Heart left ventricle (tissue), 16 donors: ENCODE measurements around the gene CDK5. TPM values are rescaled to one million over a fixed set of nuclear protein-coding genes. Genes with fewer than 3 reads are reported as not detected.
A peak's percentile ranks its signal among the peaks of the same experiment; 100 is the strongest.
"Not testable (repeated sequence)": the region's sequence is repeated elsewhere in the genome, so short reads cannot be mapped to it uniquely, and the experiment has no call there.

Experiments
- ATAC-seq, 4 donors: fragments of 200-7000 bp; cut with Tn5 transposase; one replicate each; pipeline ENCODE4 v1.9.1; 2020 to 2022; ENCODE audit warnings: moderate library complexity in 4 of 4, mild to moderate bottlenecking in 3 of 4, moderate number of reproducible peaks in 1 of 4
- DNase-seq, 5 donors: peaks; one replicate each; pipeline ENCODE4 v3.0.0-alpha.2; 2020
- H3K27ac ChIP-seq, 12 donors: fragments of 200-600 bp; sonication (generic) in 4 of 12; one replicate each; pipeline versions ENCODE4 v1.5.0 to v1.8.0; 2016 to 2022; ENCODE audit warnings: mild to moderate bottlenecking in 2 of 12
- H3K27me3 ChIP-seq, 9 donors: fragments of 200-600 bp; sonication (generic) in 2 of 9; one replicate each; pipeline versions ENCODE4 v1.5.1 to v1.8.0; 2016 to 2022; ENCODE audit warnings: mild to moderate bottlenecking in 3 of 9
- H3K36me3 ChIP-seq, 9 donors: fragments of 200-600 bp; sonication (generic) in 2 of 9; one replicate each; pipeline versions ENCODE4 v1.5.0 to v1.8.0; 2018 to 2022; ENCODE audit warnings: mild to moderate bottlenecking in 2 of 9
- H3K4me1 ChIP-seq, 12 donors: fragments of 200-600 bp; sonication (generic) in 4 of 12; one replicate each; pipeline versions ENCODE4 v1.5.0 to v1.8.0; 2016 to 2022; ENCODE audit warnings: mild to moderate bottlenecking in 3 of 12
- H3K4me3 ChIP-seq, 12 donors: fragments of 200-600 bp; sonication (generic) in 4 of 12; one replicate each; pipeline versions ENCODE4 v1.5.0 to v1.8.0; 2017 to 2022; ENCODE audit warnings: mild to moderate bottlenecking in 9 of 12, moderate library complexity in 4 of 12
- H3K9me3 ChIP-seq, 12 donors: fragments of 200-600 bp; sonication (generic) in 4 of 12; one replicate each; pipeline versions ENCODE4 v1.5.0 to v1.8.0; 2016 to 2022; ENCODE audit warnings: mild to moderate bottlenecking in 1 of 12
- CTCF ChIP-seq, 12 donors: fragments of 200-600 bp; sonication (generic) in 4 of 12; IDR thresholded peaks; one replicate each; pipeline versions ENCODE4 v1.5.0 to v1.8.0; 2018 to 2022; ENCODE audit warnings: antibody characterized with exemption in 12 of 12, mild to moderate bottlenecking in 5 of 12
- POLR2A ChIP-seq, 2 donors: fragments of 450-650 bp; IDR thresholded peaks; one replicate each; pipeline ENCODE4 v1.6.1; 2017; ENCODE audit warnings: antibody characterized with exemption in 2 of 2, mild to moderate bottlenecking in 2 of 2, moderate library complexity in 2 of 2
- WGBS, 4 donors: extraction: QIAGEN DNeasy Blood & Tissue Kit in 2 of 4; methylation state at CpG; one replicate each; pipeline versions ENCODE4 v1.1.5 to v1.1.7; 2013 to 2018; 5-methylcytosine and 5-hydroxymethylcytosine counted together
- intact Hi-C, 10 donors: fragments of 100-400 bp; cut with DNase I; formaldehyde crosslinking; loops; one replicate each; pipeline versions ENCODE4 v1.11.1 to v1.14.2; 2022
- polyA plus RNA-seq, 2 donors: library from polyadenylated mRNA; stranded (reverse); fragments of 200-250 nt; gene quantifications; one replicate each; pipeline ENCODE4 v1.2.3, GENCODE V29; 2013
- total RNA-seq, 9 donors: library from RNA; depleted of rRNA in 2 of 9; stranded (reverse); fragments of >200 nt in 2 of 9; fragmentation: NEBNext Ultra II Directional in 3 of 9; extraction: Animal tissue kit (Norgen Biotek cat#: 25700) in 3 of 9; gene quantifications; one replicate each; pipeline versions ENCODE4 v1.1.0 to v1.2.4, GENCODE V29; 2016 to 2023
- donor health status: ischemic (EF 13 %, LVEDD 7.1; RV severe dilation, severe dysfunction).
- donor health status: healthy with polysubstance abuse.
- donor health status: DM: no; HTN: yes; CAD: no.
- donor health status: DM: no; HTN: no; CAD: no.
- donor health status: ischemic (EF 25% LVEDD 6.9; RV normal size, moderate dysfunction).
- donor health status: ischemic (EF 25% LVEDD 5.7; RV mildly dilated, moderate dysfunction).
- donor health status: healthy.
- donor health status: DM: yes; HTN: yes; CAD: no.
- donor health status: ischemic (EF 35%, LVEDD 5.7; RV mildly dilated, moderate dysfunction).
- donor health status: nonischemic (EF 11% LVEDD 7.7; RV severe dilation, severe dysfunction).
- donor health status: DM: yes; HTN: yes; CAD: no.
- donor health status: PGD.
- donor health status: ischemic (EF 29% LVEDD 5.4; RV normal size, mild dysfunction).
- donor health status: nonischemic (EF 23%, LVEDD 6.1; RV moderate dilation, normal function).

The CDK5 gene
- total and polyA plus RNA-seq, 11 donors, result 5.6 to 13.7 (median 7.6) TPM

GRCh38 chr7:151028131-151028947, 29.4 kb downstream of the CDK5 start, which contains the start of gene ABCB8:
Gene ABCB8 (plus strand): TSS chr7:151028450. CDS start chr7:151028516, 66 bp downstream.
- Histone ChIP-seq H3K27me3 (peaks cover 0 to 4% (median 0%) of the 10 kb centered on the region in 9 donors), H3K36me3 (peaks cover 0 to 14% (median 6%) of the 10 kb centered on the region in 9 donors), H3K27ac (peak within 1 kb of the TSS; percentile 15 to 90 (median 85)), H3K4me3 (peak within 1 kb of the TSS; percentile 62 to 91 (median 76)), H3K9me3 (no peaks in the 10 kb centered on the region), H3K4me1 (peaks cover 0 to 22% (median 15%) of the 10 kb centered on the region in 12 donors)
- DNase-seq, result peak; percentile 96 to 99 (median 98)
- ATAC-seq, result peak; percentile 96 to 98 (median 96)
- 0 to 1% (median 1%) methylated on average over 36 to 53 of the region's 53 CpGs for WGBS, 4 donors
- TF ChIP-seq CTCF (IDR thresholded peaks at IDR 0.05), result peak; percentile 43 to 77 (median 60)
- peak in 1 of 2 donors; percentile 74 for TF ChIP-seq POLR2A (IDR thresholded peaks at IDR 0.05)
- intact Hi-C loops, result loop anchor here in 7 of 10 donors (1.0 to 10.0 kb wide), 11 partner anchors 30 to 661 kb away; partner anchors contain the start of genes SLC4A2 (in 3 of the 7), AGAP3 (in 1 of the 7) and REPIN1 (in 1 of the 7)

GRCh38 chr7:151027728-151028130, 30.0 kb downstream of the CDK5 start:
- H3K36me3 ChIP-seq, result peaks cover 0 to 13% (median 2%) of the 10 kb centered on the region in 9 donors
- peak overlapping the region in 11 of 12 donors; percentile 62 to 91 (median 77) for H3K4me3 ChIP-seq
- peak overlapping the region in 11 of 12 donors; percentile 17 to 90 (median 81) for H3K27ac ChIP-seq
- not testable (repeated sequence) for H3K27me3 ChIP-seq, ATAC-seq, H3K9me3 ChIP-seq, DNase-seq
- intact Hi-C loops, result loop anchor here in 7 of 10 donors (1.0 to 10.0 kb wide), 11 partner anchors 31 to 660 kb away; partner anchors contain the start of genes SLC4A2 (in 3 of the 7), AGAP3 (in 1 of the 7) and REPIN1 (in 1 of the 7)
- 6 to 15% (median 11%) methylated on average over 16 of the region's 16 CpGs for WGBS, 4 donors
- H3K4me1 ChIP-seq, result peaks cover 0 to 22% (median 15%) of the 10 kb centered on the region in 12 donors

GRCh38 chr7:151026771-151027727, 30.6 kb downstream of the CDK5 start:
- Histone ChIP-seq H3K36me3 (peaks cover 0 to 10% (median 0%) of the 10 kb centered on the region in 9 donors), H3K27ac (peak overlapping the region in 2 of 12 donors; percentile 72 to 83), H3K4me1 (peaks cover 0 to 22% (median 15%) of the 10 kb centered on the region in 12 donors), H3K4me3 (peak overlapping the region in 5 of 12 donors; percentile 69 to 81 (median 76))
- 44 to 52% (median 48%) methylated on average over 19 of the region's 19 CpGs for WGBS, 4 donors
- not testable (repeated sequence) for DNase-seq, H3K27me3 ChIP-seq, H3K9me3 ChIP-seq, ATAC-seq
- intact Hi-C loops, result loop anchor here in 3 of 10 donors (5.0 to 10.0 kb wide), 3 partner anchors 68 to 660 kb away; partner anchors contain the start of gene REPIN1 (in 1 of the 3)

GRCh38 chr7:151025924-151026671, 31.6 kb downstream of the CDK5 start:
- TF ChIP-seq CTCF (IDR thresholded peaks at IDR 0.05), result no peak
- TF ChIP-seq POLR2A (IDR thresholded peaks at IDR 0.05), result no peak
- Histone ChIP-seq H3K4me1 (peaks cover 0 to 22% (median 15%) of the 10 kb centered on the region in 12 donors), H3K27ac (no peak overlapping the region), H3K4me3 (no peak overlapping the region), H3K27me3 (peaks cover 0 to 10% (median 0%) of the 10 kb centered on the region in 9 donors), H3K9me3 (no peaks in the 10 kb centered on the region), H3K36me3 (peaks cover 0 to 3% (median 0%) of the 10 kb centered on the region in 9 donors)
- DNase-seq, result no peak
- WGBS, 4 donors, result 82 to 94% (median 89%) methylated on average over 4 of the region's 4 CpGs
- ATAC-seq, result no peak
- intact Hi-C loops, result loop anchor here in 3 of 10 donors (5.0 to 10.0 kb wide), 3 partner anchors 69 to 659 kb away; partner anchors contain the start of gene REPIN1 (in 1 of the 3)
